Erythroblast (primary cell): ENCODE measurements around the gene ATP2A1.

ENCODE experiments used
- GATA1 ChIP-seq: IDR thresholded peaks from 2 replicates; pipeline ENCODE4 v1.6.1; 2011; ENCODE audit warnings: low read depth, mild to moderate bottlenecking, control low read depth, low read length, moderate library complexity
- POLR2A ChIP-seq: IDR thresholded peaks from 2 replicates; pipeline ENCODE4 v1.6.1; 2011; ENCODE audit warnings: mild to moderate bottlenecking, low read length

DNA sequence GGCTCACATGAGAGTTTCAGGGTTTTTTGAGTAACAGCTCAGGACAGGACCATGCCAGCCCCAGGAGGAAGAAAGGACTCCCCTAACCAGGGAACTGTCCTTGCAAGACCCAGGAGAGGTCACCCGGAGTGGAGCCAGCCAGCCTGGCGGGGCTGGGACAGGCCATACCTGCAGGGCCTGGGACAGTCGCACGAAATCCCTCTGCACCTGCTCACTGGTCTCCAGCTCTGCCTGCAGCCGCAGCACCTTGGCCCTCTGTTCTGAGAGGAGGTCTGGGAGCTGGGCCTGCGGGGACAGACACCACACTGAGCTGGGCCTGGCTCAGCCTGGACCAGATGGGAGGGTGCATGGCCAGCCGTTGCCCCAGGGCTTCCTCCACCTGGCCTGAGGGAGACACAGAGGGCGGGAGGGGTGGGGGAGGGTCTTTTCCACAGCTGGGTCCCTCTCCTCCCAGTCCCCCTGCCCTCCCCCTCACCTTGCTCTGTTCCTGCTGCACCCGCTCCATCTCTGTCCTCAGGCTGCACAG lies 27.0 kb downstream of the ATP2A1 start:
- TF ChIP-seq POLR2A (no peak), GATA1 (no peak)
